A673 (cell line): Measurements from ENCODE around the gene MGMT.

ENCODE experiments used
- EZH2 ChIP-seq: fragments of 200-600 bp; sonication (generic); IDR thresholded peaks from 2 replicates; pipeline ENCODE4 v1.6.1; 2017; ENCODE audit warnings: borderline replicate concordance, low read depth, mild to moderate bottlenecking, mixed read lengths, antibody characterized with exemption, low read length; ENCODE audit not compliant: poor library complexity, severe bottlenecking
- TF ChIP-seq, protein P1 (sequence below): fragments of 300-800, 200-600 bp; sonication (generic); conservative IDR thresholded peaks from 2 replicates; pipeline ENCODE4 v1.5.1; 2017; ENCODE audit warnings: low read depth, mild to moderate bottlenecking, antibody characterized with exemption, low read length, moderate library complexity, mixed read lengths

DNA sequence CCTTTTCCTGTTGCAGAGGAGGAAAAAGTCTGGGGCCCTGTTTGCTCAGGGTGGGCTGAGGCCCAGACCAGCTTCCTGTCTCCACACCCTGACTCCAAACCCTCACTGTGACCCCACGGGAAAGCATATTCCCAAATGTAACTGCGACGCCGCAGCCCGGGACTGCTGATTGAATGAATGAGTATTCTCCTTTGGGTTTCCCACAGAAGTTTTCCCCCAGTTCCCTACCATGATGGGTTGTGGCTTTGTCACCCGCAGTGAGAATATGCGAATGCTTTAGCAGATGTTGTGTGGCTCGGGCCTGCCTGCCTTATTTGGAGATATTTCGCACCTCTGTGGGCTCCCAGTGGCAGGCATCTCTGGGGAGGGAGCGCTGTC is 50.6 kb downstream of the MGMT start:
- TF ChIP-seq, protein P1, sequence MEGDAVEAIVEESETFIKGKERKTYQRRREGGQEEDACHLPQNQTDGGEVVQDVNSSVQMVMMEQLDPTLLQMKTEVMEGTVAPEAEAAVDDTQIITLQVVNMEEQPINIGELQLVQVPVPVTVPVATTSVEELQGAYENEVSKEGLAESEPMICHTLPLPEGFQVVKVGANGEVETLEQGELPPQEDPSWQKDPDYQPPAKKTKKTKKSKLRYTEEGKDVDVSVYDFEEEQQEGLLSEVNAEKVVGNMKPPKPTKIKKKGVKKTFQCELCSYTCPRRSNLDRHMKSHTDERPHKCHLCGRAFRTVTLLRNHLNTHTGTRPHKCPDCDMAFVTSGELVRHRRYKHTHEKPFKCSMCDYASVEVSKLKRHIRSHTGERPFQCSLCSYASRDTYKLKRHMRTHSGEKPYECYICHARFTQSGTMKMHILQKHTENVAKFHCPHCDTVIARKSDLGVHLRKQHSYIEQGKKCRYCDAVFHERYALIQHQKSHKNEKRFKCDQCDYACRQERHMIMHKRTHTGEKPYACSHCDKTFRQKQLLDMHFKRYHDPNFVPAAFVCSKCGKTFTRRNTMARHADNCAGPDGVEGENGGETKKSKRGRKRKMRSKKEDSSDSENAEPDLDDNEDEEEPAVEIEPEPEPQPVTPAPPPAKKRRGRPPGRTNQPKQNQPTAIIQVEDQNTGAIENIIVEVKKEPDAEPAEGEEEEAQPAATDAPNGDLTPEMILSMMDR, result no peak
- TF ChIP-seq EZH2, result no peak
